HT1080 (cell line): Measurements from ENCODE around the gene CCT8. TPM values are rescaled to one million over a fixed set of nuclear protein-coding genes. Genes with fewer than 3 reads are reported as not detected.
A peak's percentile ranks its signal among the peaks of the same experiment; 100 is the strongest.
"Not testable (repeated sequence)": the region's sequence is repeated elsewhere in the genome, so short reads cannot be mapped to it uniquely, and the experiment has no call there.

Experiments
- DNase-seq: peaks from one replicate; pipeline ENCODE4 v3.0.0-alpha.2; 2015; ENCODE audit warnings: low read depth
- total RNA-seq: library from RNA; depleted of rRNA; stranded (reverse); fragments of >200 nt; shearing (Covaris generic); gene quantifications from 2 replicates; pipeline ENCODE4 v1.2.3, GENCODE V29; 2014; rRNA removed

The CCT8 gene
- total RNA-seq, 1 experiment from 2014 or later = 347 TPM

DNA sequence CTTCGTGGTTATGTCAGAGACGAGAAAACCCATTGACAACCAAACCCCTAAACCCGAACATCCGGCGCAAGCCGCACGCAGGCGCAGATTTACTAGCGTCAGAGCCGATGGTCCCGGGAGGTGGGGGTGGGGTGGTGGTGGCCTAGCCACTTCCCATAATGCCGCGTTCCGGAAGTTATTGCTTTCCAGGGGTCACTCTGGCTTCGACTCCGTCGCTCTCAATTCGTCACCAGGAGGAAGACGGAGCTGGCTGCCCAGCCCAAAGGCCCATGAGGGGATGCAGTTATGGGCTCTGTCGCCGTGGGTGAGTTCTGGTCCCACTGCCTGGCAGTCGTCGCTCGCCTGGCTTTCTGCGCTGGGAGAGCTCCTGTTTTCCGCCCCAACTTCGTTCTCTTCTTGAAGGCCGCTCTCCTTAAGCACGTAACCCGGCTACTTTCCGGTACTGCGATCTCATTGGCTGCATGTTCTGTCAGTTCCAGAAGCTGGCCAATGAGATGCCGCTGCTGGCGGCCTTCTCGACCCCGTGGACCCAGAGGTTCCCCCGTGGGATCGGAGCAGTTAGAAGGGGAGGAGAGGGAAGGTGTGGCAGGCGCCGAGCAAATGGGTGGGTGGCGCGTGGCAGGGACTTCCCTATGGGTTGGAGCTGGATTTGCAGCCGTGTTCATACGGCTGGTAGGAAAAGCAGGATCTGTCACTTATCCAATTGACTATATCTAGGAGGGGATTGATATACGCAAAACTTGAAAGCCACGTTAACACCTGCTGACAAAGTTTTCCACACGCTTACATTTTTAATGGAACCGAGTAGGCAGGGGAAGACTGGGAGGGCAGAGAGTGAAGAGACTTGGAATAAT, 48.7 kb downstream of the CCT8 start, which contains the start of gene USP16:
Gene USP16 (plus strand): TSS at position 195 of the 854 bp plus-strand sequence. CDS start 3,246 bp downstream, outside the sequence.
- DNase-seq = peak; percentile 97

DNA sequence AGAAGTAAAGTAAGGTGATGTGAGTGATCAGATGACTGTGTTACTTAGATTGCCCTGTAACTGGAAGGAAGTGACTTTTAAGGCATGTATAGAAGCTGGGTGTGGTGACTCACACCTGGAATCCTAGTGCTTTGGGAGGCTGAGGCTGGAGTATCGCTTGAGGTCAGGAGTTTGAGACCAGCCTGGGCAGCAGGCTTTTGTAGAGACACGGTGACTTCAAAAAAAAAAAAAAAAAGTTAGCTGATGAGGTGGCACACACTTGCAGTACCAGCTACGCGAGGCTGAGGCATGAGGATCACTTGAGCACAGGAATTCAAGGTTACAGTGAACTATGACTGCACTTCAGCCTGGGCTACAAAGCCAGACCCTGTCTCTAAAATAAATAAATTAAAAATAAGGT, 51.3 kb downstream of the CCT8 start:
- DNase-seq = peak; percentile 47

DNA sequence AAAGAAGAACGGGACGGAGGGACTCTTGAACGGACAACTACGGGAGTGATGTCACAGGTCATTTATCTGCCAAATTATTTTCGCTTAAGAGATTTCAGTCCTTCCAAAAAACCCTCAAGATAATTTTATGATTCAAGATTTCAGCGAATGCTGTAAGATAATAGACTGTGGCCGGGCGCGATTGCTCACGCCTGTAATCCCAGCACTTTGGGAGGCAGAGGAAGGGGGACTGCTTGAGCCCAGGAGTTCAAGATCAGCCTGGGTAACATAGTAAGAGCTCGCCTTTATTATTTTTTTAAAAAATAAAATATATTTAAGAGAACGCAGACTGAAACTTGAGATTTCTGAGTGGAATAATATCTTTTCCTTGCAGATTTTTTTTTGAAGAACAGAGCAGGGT, 54.9 kb downstream of the CCT8 start:
- no peak for DNase-seq

DNA sequence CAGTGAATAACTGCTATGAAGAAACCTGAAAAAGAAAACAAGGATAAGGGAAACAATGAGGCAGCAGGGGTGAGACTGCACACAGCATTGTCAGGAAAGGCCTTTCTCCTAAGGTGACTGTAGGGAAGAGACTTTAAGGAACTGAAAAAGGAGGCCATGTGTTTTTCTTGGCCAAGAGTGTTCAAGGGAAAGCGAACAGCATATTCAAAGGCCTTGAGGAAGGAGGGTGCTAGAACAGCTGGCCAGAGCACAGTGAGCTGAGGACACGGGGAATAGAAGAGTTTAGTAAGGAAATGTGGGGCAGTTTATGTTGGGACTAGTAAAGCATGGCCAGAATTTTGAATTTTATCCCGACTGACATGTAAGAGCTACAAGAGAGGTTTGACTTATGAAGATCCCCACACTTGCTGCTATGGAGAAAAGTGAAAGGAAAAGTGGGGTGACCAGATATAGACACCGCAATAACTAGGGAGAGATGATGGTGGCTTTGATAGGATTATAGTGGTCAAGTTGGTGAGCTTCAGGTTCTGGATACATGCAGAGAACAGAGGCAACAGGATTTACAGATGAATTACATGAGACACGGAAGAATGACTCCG, 55.7 kb downstream of the CCT8 start:
- DNase-seq = no peak

DNA sequence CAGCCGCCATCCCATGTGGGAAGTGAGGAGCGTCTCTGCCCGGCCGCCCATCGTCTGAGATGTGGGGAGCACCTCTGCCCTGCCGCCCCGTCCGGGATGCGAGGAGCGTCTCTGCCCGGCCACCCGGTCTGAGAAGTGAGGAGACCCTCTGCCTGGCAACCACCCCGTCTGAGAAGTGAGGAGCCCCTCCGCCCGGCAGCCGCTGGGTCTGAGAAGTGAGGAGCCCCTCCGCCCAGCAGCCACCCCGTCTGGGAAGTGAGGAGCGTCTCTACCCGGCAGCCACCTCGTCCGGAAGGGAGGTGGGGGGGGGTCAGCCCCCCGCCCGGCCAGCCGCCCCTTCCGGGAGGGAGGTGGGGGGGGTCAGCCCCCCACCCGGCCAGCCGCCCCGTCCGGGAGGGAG, 62.2 kb downstream of the CCT8 start:
- DNase-seq = not testable (repeated sequence)

DNA sequence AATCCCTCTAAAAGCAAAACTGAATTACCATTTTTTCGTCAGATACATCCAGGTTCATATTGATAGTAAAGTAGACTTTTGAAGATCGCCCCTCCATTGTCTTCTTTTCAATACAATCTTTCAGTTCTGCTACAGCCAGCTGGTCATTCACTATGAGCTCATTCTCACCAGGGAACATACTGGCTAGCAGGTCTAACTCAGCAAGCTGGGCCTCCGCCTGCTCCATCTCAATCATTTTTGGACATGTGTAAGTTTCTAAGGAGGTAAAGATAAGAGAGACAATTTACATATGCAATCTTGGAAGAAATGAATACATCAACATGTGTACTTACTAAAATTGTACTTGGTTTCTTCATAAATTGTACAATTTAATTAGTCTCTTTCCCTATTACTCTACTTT, 65.1 kb downstream of the CCT8 start:
- DNase-seq = no peak

DNA sequence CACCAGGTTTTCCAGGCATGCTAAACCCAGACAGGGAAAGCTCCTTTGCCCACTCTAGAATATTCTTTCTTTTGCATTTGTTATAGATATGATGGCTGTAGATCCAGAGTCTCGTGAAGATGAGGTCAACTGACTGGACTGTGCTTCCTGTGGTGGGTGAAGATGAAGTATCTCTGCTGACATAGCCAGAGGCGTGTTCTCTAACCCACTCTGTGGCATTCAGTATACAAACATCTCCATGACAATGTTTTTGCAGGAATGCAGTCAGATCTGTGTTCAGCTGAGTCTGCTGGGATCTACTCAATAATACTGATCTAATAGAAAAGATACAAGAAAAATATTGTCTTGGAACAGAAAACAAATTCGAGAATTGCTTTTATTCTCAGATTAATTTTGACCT, 65.6 kb downstream of the CCT8 start:
- DNase-seq = no peak

DNA sequence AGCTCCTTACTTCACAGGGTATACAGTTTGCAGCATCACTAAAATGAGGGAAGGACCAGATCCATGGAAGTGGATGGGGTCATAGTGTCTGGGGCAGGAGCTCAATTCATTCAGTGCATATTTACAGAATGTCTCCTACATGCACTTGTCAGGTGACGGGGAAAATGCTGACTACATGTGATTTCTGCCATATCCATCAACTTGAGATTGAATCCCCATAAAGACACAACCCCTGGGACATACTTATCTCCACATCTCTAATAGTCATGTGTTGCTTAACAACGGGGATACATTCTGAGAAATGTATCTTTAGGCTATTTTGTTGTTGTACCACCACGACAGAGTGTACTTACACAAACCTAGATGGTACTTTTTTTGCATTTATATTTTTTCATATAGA, 66.3 kb downstream of the CCT8 start:
- DNase-seq = no peak

Other genes starting within 250 kb of the CCT8 start
- gene LTN1, start 80.8 kb downstream of the CCT8 start, total RNA-seq = 18.3 and 18.5 TPM in 2 replicates
- gene RWDD2B, start 54.3 kb downstream of the CCT8 start, total RNA-seq = 20.7 and 21.1 TPM in 2 replicates
- gene USP16, start 49.0 kb downstream of the CCT8 start, total RNA-seq = 40.4 and 43.3 TPM in 2 replicates
- 3.5 and 5.6 TPM in 2 replicates for gene MAP3K7CL, start 57.0 kb upstream of the CCT8 start, total RNA-seq
- 25.2 and 31.7 TPM in 2 replicates for gene BACH1, start 225.3 kb upstream of the CCT8 start, total RNA-seq